ENCODE measurements around the gene AQP5. TPM values are rescaled to one million over a fixed set of nuclear protein-coding genes. Genes with fewer than 3 reads are reported as not detected.
A peak's percentile ranks its signal among the peaks of the same experiment; 100 is the strongest.

The AQP5 gene
- total RNA-seq, 2 donors from 2014 or later = not detected

- H3K9me3 ChIP-seq (ENCODE audit: control insufficient read depth, low read length, poor library complexity, severe bottlenecking) = no peaks in the 10 kb centered on the region
- DNase-seq (no peak), ATAC-seq (no peak)
- no peaks in the 10 kb centered on the region for H3K36me3 Mint-ChIP-seq (ENCODE audit: low read depth)
- H3K4me1 Mint-ChIP-seq = peaks cover 14% of the 10 kb centered on the region
- H3K27ac Mint-ChIP-seq = no peak overlapping the region
- H3K4me3 Mint-ChIP-seq = no peak overlapping the region
- H3K27me3 Mint-ChIP-seq = peaks cover 34% of the 10 kb centered on the region
Observed at GRCh38 chr12:49948866-49949845, 12.5 kb upstream of the AQP5 start.

- Mint-ChIP-seq H3K27me3 (peaks cover 41% of the 10 kb centered on the region), H3K27ac (peak overlapping the region; percentile 63), H3K4me1 (peaks cover 9% of the 10 kb centered on the region), H3K36me3 (ENCODE audit: low read depth) (no peaks in the 10 kb centered on the region), H3K4me3 (no peak overlapping the region)
- DNase-seq = no peak
- ATAC-seq = no peak
- no peaks in the 10 kb centered on the region for H3K9me3 ChIP-seq (ENCODE audit: control insufficient read depth, low read length, poor library complexity, severe bottlenecking)
Observed at GRCh38 chr12:49949866-49950265, 11.8 kb upstream of the AQP5 start.

GRCh38 chr12:49950273-49951251, 11.1 kb upstream of the AQP5 start, which contains the start of gene AQP2:
Gene AQP2, plus strand, starts transcription at chr12:49950737. Its CDS starts 94 bp downstream, at chr12:49950831.
- Mint-ChIP-seq H3K36me3 (ENCODE audit: low read depth) (no peaks in the 10 kb centered on the region), H3K27ac (peak within 1 kb of the TSS; percentile 63), H3K4me3 (no peak within 1 kb of the TSS), H3K27me3 (peaks cover 43% of the 10 kb centered on the region), H3K4me1 (peaks cover 6% of the 10 kb centered on the region)
- DNase-seq (no peak), ATAC-seq (no peak)
- no peaks in the 10 kb centered on the region for H3K9me3 ChIP-seq (ENCODE audit: control insufficient read depth, low read length, poor library complexity, severe bottlenecking)

GRCh38 chr12:49951411-49952240, 10.0 kb upstream of the AQP5 start:
- H3K36me3 Mint-ChIP-seq (ENCODE audit: low read depth) = peaks cover 1% of the 10 kb centered on the region

GRCh38 chr12:49952391-49953055, 9.1 kb upstream of the AQP5 start:
- ATAC-seq = no peak
- no peaks in the 10 kb centered on the region for H3K9me3 ChIP-seq (ENCODE audit: control insufficient read depth, low read length, poor library complexity, severe bottlenecking)
- Mint-ChIP-seq H3K36me3 (ENCODE audit: low read depth) (peaks cover 5% of the 10 kb centered on the region), H3K4me3 (no peak overlapping the region), H3K4me1 (no peaks in the 10 kb centered on the region), H3K27ac (peak overlapping the region; percentile 54), H3K27me3 (peaks cover 60% of the 10 kb centered on the region)
- DNase-seq = no peak

More at GRCh38 chr12:49951411-49952240, 10.0 kb upstream of the AQP5 start:
- ATAC-seq (no peak), DNase-seq (no peak)
- peaks cover 51% of the 10 kb centered on the region for H3K27me3 Mint-ChIP-seq
- H3K4me1 Mint-ChIP-seq = no peaks in the 10 kb centered on the region
- H3K27ac Mint-ChIP-seq = peak overlapping the region; percentile 54
- no peaks in the 10 kb centered on the region for H3K9me3 ChIP-seq (ENCODE audit: control insufficient read depth, low read length, poor library complexity, severe bottlenecking)
- no peak overlapping the region for H3K4me3 Mint-ChIP-seq

GRCh38 chr12:49953151-49953550, 8.5 kb upstream of the AQP5 start:
- Mint-ChIP-seq H3K4me1 (no peaks in the 10 kb centered on the region), H3K27me3 (peaks cover 66% of the 10 kb centered on the region), H3K4me3 (no peak overlapping the region), H3K36me3 (ENCODE audit: low read depth) (peaks cover 5% of the 10 kb centered on the region), H3K27ac (no peak overlapping the region)
- H3K9me3 ChIP-seq (ENCODE audit: control insufficient read depth, low read length, poor library complexity, severe bottlenecking) = no peaks in the 10 kb centered on the region
- no peak for DNase-seq
- ATAC-seq = no peak

GRCh38 chr12:49953961-49954846, 7.5 kb upstream of the AQP5 start:
- peaks cover 7% of the 10 kb centered on the region for H3K36me3 Mint-ChIP-seq (ENCODE audit: low read depth)
- ATAC-seq (no peak), DNase-seq (no peak)

GRCh38 chr12:49954863-49955830, 6.5 kb upstream of the AQP5 start:
- Mint-ChIP-seq H3K27me3 (peaks cover 74% of the 10 kb centered on the region), H3K4me3 (no peak overlapping the region), H3K27ac (no peak overlapping the region), H3K36me3 (ENCODE audit: low read depth) (peaks cover 7% of the 10 kb centered on the region), H3K4me1 (peaks cover 2% of the 10 kb centered on the region)
- DNase-seq = no peak
- ATAC-seq = no peak
- H3K9me3 ChIP-seq (ENCODE audit: control insufficient read depth, low read length, poor library complexity, severe bottlenecking) = no peaks in the 10 kb centered on the region

More at GRCh38 chr12:49953961-49954846, 7.5 kb upstream of the AQP5 start:
- Mint-ChIP-seq H3K4me1 (no peaks in the 10 kb centered on the region), H3K27me3 (peaks cover 70% of the 10 kb centered on the region), H3K4me3 (no peak overlapping the region), H3K27ac (no peak overlapping the region)
- no peaks in the 10 kb centered on the region for H3K9me3 ChIP-seq (ENCODE audit: control insufficient read depth, low read length, poor library complexity, severe bottlenecking)

GRCh38 chr12:49955899-49956662, 5.6 kb upstream of the AQP5 start:
- Mint-ChIP-seq H3K4me3 (no peak overlapping the region), H3K36me3 (ENCODE audit: low read depth) (peaks cover 13% of the 10 kb centered on the region), H3K27me3 (peaks cover 74% of the 10 kb centered on the region), H3K27ac (no peak overlapping the region), H3K4me1 (peaks cover 9% of the 10 kb centered on the region)
- no peak for ATAC-seq
- DNase-seq = no peak
- H3K9me3 ChIP-seq (ENCODE audit: control insufficient read depth, low read length, poor library complexity, severe bottlenecking) = no peaks in the 10 kb centered on the region

All from T-helper 17 cell (primary cell).